GM23248 (cell line): ENCODE data around the gene SERPINI2.

Source experiments
- EZH2 ChIP-seq: fragments of 200-600 bp; sonication (generic); IDR thresholded peaks from 2 replicates; pipeline ENCODE4 v1.6.1; 2018; ENCODE audit warnings: antibody characterized with exemption, mild to moderate bottlenecking; ENCODE audit not compliant: insufficient read depth, poor library complexity, severe bottlenecking
- EZH2phosphoT487 ChIP-seq: fragments of 200-600 bp; sonication (generic); IDR thresholded peaks from 2 replicates; pipeline ENCODE4 v1.6.1; 2018; ENCODE audit warnings: antibody characterized with exemption, moderate library complexity, mild to moderate bottlenecking, low read depth; ENCODE audit not compliant: insufficient read depth

- TF ChIP-seq EZH2phosphoT487 (no peak), EZH2 (no peak)
Measured at GRCh38 chr3:167497903-167498302, 24.1 kb upstream of the SERPINI2 start.
